Ovary (tissue), 10 donors: ENCODE results near the gene KATNA1. TPM values are rescaled to one million over a fixed set of nuclear protein-coding genes. Genes with fewer than 3 reads are reported as not detected.

Experiments
- DNase-seq, 5 donors: peaks; one replicate each; pipeline ENCODE4 v3.0.0-alpha.2; 2019 to 2020
- H3K27ac ChIP-seq, 2 donors: fragments of 200-600 bp; one replicate each; pipeline versions ENCODE4 v1.5.1 to v1.8.0; 2019 to 2022
- H3K27me3 ChIP-seq: fragments of 200-600 bp; one replicate; pipeline ENCODE4 v1.8.0; 2022
- H3K36me3 ChIP-seq: fragments of 200-600 bp; sonication (generic); one replicate; pipeline ENCODE4 v1.5.1; 2019
- H3K4me1 ChIP-seq: one replicate; pipeline ENCODE4 v1.8.1; 2013; ENCODE audit warnings: mild to moderate bottlenecking, moderate library complexity; ENCODE audit not compliant: insufficient read depth
- H3K4me3 ChIP-seq: fragments of 200-600 bp; sonication (generic); one replicate; pipeline ENCODE4 v1.5.1; 2017
- H3K9me3 ChIP-seq, 2 donors: fragments of 200-600 bp in 1 of 2; sonication (generic) in 1 of 2; one replicate each; pipeline versions ENCODE4 v1.5.1 to v1.8.1; 2013 to 2019; ENCODE audit warnings: mild to moderate bottlenecking in 1 of 2, moderate library complexity in 1 of 2
- EP300 ChIP-seq: sonication (generic); formaldehyde crosslinking; IDR thresholded peaks from one replicate; pipeline ENCODE4 v1.6.1; 2017; ENCODE audit warnings: antibody characterized with exemption
- POLR2A ChIP-seq: fragments of 450-650 bp; IDR thresholded peaks from one replicate; pipeline ENCODE4 v1.6.1; 2017; ENCODE audit warnings: antibody characterized with exemption, mild to moderate bottlenecking, moderate library complexity
- WGBS, 3 donors: extraction: QIAGEN DNeasy Blood & Tissue Kit in 1 of 3; methylation state at CpG; one replicate each; pipeline versions ENCODE4 v1.1.5 to v1.1.7; 2013 to 2017; 5-methylcytosine and 5-hydroxymethylcytosine counted together
- intact Hi-C, 4 donors: fragments of 100-400 bp; cut with DNase I; formaldehyde crosslinking; loops; one replicate each; pipeline versions ENCODE4 v1.11.0 to v1.15.1; 2022 to 2023
- long read RNA-seq, 3 donors: library from polyadenylated mRNA in 2 of 3; unstranded in 2 of 3; transcript quantifications; one replicate each; pipeline ENCODE4 v2.0.0 and lab custom pipeline, GENCODE V29; 2021 to 2026
- polyA plus RNA-seq, 2 donors: library from polyadenylated mRNA; stranded (reverse); fragments of 200-250 nt in 1 of 2; fragments of 350-450 nt in 1 of 2; fragmentation: Illumina TruSeq in 1 of 2; extraction: RNeasy Lipid Tissue Mini Kit (QIAGEN cat#74804) in 1 of 2; gene quantifications; one replicate each; pipeline ENCODE4 v1.2.3, GENCODE V29; 2013 to 2014
- total RNA-seq, 7 donors: library from RNA; depleted of rRNA in 2 of 7; stranded (reverse); fragments of >200 nt in 2 of 7; fragmentation: NEBNext Ultra II Directional in 3 of 7; extraction: Animal tissue kit (Norgen Biotek cat#: 25700) in 3 of 7; gene quantifications; one replicate each; pipeline versions ENCODE4 v1.1.0 to v1.2.4, GENCODE V29; 2016 to 2023
- TF ChIP-seq, protein P1 (sequence below), 3 donors: fragments of 450-650 bp in 2 of 3; fragments of 200-600 bp in 1 of 3; IDR thresholded peaks; one replicate each; pipeline versions ENCODE4 v1.5.1 to v1.8.0; 2016 to 2022; ENCODE audit warnings: antibody characterized with exemption in 3 of 3, mild to moderate bottlenecking in 1 of 3
- donor health status: DM: no; HTN: no; CAD: no; lungs with moderate emphysema.
- donor health status: DM: no; HTN: no; CAD: no.
- donor health status: Bipolar disorder and iron deficiency.
- donor health status: DM: yes; HTN: yes; CAD: no.
- donor health status: DM: no; HTN: no; CAD: no.
- donor health status: DM: yes; HTN: yes; CAD: no.

The KATNA1 gene
- total RNA-seq: 10 to 100 TPM; 10.6 to 21.3 (median 18.3) TPM
- polyA plus RNA-seq: 10 to 100 TPM; 21.4 to 31.4 TPM
- long read RNA-seq, donor 1, transcript KATNA1-203 (11 exons, 1,984 nt): major isoform, 173 of 208 reads
- long read RNA-seq, donor 1, partial matches to known transcripts: 4 of 208 reads
- long read RNA-seq, donor 1, other reads (novel, unspliced or antisense): 29 of 208 reads
- long read RNA-seq, donor 2, transcript KATNA1-203 (11 exons, 1,984 nt): major isoform, 14 of 38 reads
- long read RNA-seq, donor 2, transcript KATNA1-202 (10 exons, 1,684 nt): minor isoform, 10 of 38 reads
- long read RNA-seq, donor 2, partial matches to known transcripts: 13 of 38 reads
- long read RNA-seq, donor 2, other reads (novel, unspliced or antisense): 0 of 38 reads
- long read RNA-seq, donor 3, transcript KATNA1-203 (11 exons, 1,984 nt): major isoform, 32 of 35 reads
- long read RNA-seq, donor 3, partial matches to known transcripts: 0 of 35 reads
- long read RNA-seq, donor 3, other reads (novel, unspliced or antisense): 3 of 35 reads

DNA sequence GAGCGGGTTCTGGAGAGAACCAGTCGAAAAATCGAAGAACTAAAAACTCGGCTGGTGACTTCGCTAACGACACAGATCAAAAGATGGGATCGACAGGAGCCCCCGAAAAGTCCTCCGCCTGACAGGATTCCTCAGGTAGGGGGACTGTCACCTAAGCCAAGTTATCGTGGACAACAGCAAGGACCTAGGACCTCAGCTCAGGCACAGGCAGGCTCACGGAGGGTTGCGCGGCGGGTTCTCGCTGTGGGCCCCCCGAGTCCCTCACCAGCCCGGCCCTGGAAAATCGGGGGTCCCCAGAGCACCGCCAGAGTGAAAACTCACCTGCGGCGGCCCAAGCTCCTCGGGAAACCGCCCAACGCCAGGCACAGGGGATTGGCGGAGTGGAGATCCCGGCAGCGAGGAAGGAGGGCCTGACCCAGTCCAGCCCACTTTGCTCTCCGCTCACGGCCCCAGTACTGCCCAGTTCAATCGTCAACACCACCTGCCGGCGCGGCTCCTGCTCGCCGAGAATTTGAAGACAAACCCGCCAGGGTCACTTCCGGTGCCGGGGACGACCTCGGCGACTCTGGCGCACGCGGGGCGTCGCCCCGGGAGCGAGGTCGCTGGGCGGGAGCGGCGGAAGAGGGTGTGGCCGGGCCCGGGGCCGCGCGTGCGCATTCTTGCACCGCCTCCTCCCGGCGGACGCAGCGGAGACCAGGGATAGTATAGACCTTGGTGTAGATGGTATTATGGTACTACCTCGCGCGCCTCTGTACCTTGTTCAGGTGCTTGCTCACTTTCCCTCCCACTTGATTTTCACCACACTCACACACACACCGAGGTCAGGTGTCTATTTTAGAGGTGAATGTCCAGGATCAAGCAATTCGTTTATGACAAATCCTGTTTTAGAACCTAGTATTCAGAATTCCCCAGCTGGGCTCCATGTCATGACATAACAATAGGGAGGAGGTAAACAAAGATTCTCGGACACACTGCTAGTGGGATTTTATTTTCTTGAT lies at the start of gene KATNA1:
KATNA1 (minus strand) TSS at position 567 of the 998 bp plus-strand sequence. CDS start 10,167 bp downstream, outside the sequence.
- Histone ChIP-seq H3K27me3 (no peaks in the 10 kb centered on the region), H3K36me3 (no peaks in the 10 kb centered on the region), H3K4me1 (peaks cover 3% of the 10 kb centered on the region), H3K27ac (peak within 1 kb of the TSS; percentile 40 to 74), H3K9me3 (no peaks in the 10 kb centered on the region), H3K4me3 (peak within 1 kb of the TSS; percentile 65)
- TF ChIP-seq POLR2A (peak; percentile 59), EP300 (no peak)
- TF ChIP-seq, protein P1, sequence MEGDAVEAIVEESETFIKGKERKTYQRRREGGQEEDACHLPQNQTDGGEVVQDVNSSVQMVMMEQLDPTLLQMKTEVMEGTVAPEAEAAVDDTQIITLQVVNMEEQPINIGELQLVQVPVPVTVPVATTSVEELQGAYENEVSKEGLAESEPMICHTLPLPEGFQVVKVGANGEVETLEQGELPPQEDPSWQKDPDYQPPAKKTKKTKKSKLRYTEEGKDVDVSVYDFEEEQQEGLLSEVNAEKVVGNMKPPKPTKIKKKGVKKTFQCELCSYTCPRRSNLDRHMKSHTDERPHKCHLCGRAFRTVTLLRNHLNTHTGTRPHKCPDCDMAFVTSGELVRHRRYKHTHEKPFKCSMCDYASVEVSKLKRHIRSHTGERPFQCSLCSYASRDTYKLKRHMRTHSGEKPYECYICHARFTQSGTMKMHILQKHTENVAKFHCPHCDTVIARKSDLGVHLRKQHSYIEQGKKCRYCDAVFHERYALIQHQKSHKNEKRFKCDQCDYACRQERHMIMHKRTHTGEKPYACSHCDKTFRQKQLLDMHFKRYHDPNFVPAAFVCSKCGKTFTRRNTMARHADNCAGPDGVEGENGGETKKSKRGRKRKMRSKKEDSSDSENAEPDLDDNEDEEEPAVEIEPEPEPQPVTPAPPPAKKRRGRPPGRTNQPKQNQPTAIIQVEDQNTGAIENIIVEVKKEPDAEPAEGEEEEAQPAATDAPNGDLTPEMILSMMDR (IDR thresholded peaks at IDR 0.05): peak in 1 of 3 donors; percentile 24
- 0 to 1% (median 1%) methylated on average over 65 to 69 of the region's 69 CpGs for WGBS, 3 donors
- peak; percentile 77 to 87 (median 82) for DNase-seq
- intact Hi-C loops: no loop called here

DNA sequence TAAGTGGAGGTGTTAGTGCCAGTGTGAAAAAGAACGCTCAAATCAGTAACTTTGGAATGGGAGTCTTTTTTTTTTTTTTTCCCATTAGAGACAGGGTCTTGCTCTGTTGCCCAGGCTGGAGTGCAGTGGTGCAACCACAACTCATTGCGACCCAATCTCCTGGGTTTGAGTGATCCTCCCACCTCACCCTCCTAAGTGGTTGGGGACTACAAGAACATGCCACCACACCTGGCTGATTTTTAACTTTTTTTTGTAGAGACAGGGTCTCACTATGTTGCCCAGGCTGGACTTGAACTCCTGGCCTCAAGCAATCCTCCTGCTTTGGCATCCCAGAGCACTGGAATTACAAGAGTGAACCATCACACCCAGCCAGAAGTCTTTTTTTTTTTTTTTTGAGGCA lies 49.7 kb upstream of the KATNA1 start:
- TF ChIP-seq EP300 (no peak), POLR2A (no peak)
- TF ChIP-seq, protein P1 (IDR thresholded peaks at IDR 0.05): no peak
- H3K27ac ChIP-seq: no peak overlapping the region
- H3K27me3 ChIP-seq: no peaks in the 10 kb centered on the region
- H3K36me3 ChIP-seq: no peaks in the 10 kb centered on the region
- WGBS, 3 donors: 89 to 99% (median 92%) methylated on average over 2 of the region's 2 CpGs
- peaks cover 4% of the 10 kb centered on the region for H3K4me1 ChIP-seq
- no peak for DNase-seq
- H3K9me3 ChIP-seq: no peaks in the 10 kb centered on the region
- intact Hi-C loops: no loop called here
- no peak overlapping the region for H3K4me3 ChIP-seq

DNA sequence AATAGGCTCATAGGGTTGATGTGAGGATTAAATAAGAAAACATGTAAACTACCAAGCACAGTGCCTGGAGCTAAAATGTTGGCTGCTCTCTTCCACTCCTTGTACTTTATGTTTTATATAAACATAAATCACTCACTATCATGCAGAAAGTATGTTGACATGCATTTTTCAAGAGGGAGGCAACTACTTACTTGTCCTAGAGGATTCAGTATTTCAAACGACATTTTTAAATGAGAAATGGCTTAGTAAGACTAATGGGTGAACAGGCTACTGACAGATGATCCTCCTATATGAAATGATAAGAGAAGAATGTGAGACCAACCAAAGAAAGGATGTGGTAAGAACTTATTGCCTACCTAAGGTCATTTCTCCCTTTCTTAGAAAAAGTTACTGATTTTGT lies 48.4 kb upstream of the KATNA1 start:
- TF ChIP-seq, protein P1 (IDR thresholded peaks at IDR 0.05): no peak
- H3K9me3 ChIP-seq: no peaks in the 10 kb centered on the region
- intact Hi-C loops: no loop called here
- H3K4me1 ChIP-seq: peaks cover 4% of the 10 kb centered on the region
- no peak overlapping the region for H3K4me3 ChIP-seq
- H3K36me3 ChIP-seq: no peaks in the 10 kb centered on the region
- H3K27me3 ChIP-seq: no peaks in the 10 kb centered on the region
- 4 to 27% (median 16%) methylated on average over 1 of the region's 1 CpG for WGBS, 3 donors
- H3K27ac ChIP-seq: no peak overlapping the region
- no peak for DNase-seq

DNA sequence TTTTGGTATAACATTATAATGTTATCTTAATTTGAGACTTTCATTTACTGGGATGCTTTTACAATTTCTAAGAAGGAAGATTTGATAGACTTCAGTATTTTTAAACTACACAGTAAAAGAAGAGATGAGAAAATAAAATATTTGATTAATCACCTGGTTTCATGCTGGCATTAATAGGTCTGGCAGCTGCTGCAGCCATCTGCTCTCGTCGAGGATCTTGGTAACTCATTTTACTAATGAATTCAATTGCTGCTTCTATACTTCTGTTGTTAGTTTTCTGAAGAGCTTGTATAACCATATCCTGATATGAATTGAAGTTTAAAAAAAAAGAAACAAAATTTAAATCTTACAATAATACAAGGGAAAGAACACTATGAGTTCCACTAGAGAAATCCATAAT lies 46.4 kb upstream of the KATNA1 start:
- no peaks in the 10 kb centered on the region for H3K36me3 ChIP-seq
- TF ChIP-seq EP300 (no peak), POLR2A (no peak)
- TF ChIP-seq, protein P1 (IDR thresholded peaks at IDR 0.05): no peak
- WGBS, 3 donors: 60 to 70% (median 68%) methylated on average over 2 of the region's 2 CpGs
- peaks cover 2% of the 10 kb centered on the region for H3K4me1 ChIP-seq
- intact Hi-C loops: no loop called here
- H3K27me3 ChIP-seq: no peaks in the 10 kb centered on the region
- DNase-seq: no peak
- H3K9me3 ChIP-seq: no peaks in the 10 kb centered on the region
- no peak overlapping the region for H3K4me3 ChIP-seq
- H3K27ac ChIP-seq: no peak overlapping the region
